ENCODE data around the gene SLC6A8.
A peak's percentile ranks its signal among the peaks of the same experiment; 100 is the strongest.

Gene SLC6A8

GRCh38 chrX:153648358-153649177 lies 39.2 kb upstream of the SLC6A8 start:
- DNase-seq (ENCODE audit: low spot score), result no peak

GRCh38 chrX:153649178-153649914 lies 38.4 kb upstream of the SLC6A8 start:
- peak; percentile 32 for DNase-seq (ENCODE audit: low spot score)

- DNase-seq (ENCODE audit: low spot score), result no peak
These were observed 37.6 kb upstream of the SLC6A8 start for GRCh38 chrX:153649915-153650782.

- no peak for DNase-seq (ENCODE audit: low spot score)
These were observed 36.8 kb upstream of the SLC6A8 start for GRCh38 chrX:153650959-153651358.

- peak; percentile 12 for DNase-seq (ENCODE audit: low spot score)
These were observed 36.1 kb upstream of the SLC6A8 start for GRCh38 chrX:153651540-153652079.

GRCh38 chrX:153653556-153653955 lies 34.2 kb upstream of the SLC6A8 start:
- no peak for DNase-seq (ENCODE audit: low spot score)

GRCh38 chrX:153657161-153657560 lies 30.6 kb upstream of the SLC6A8 start:
- DNase-seq (ENCODE audit: low spot score), result no peak

GRCh38 chrX:153659268-153659667 lies 28.5 kb upstream of the SLC6A8 start:
- no peak for DNase-seq (ENCODE audit: low spot score)

GRCh38 chrX:153662266-153662665 lies 25.5 kb upstream of the SLC6A8 start:
- DNase-seq (ENCODE audit: low spot score), result peak; percentile 49

- DNase-seq (ENCODE audit: low spot score), result no peak
These were observed 21.9 kb upstream of the SLC6A8 start for GRCh38 chrX:153665726-153666306.

GRCh38 chrX:153667281-153667955 lies 20.3 kb upstream of the SLC6A8 start:
- no peak for DNase-seq (ENCODE audit: low spot score)

- peak; percentile 75 for DNase-seq (ENCODE audit: low spot score)
These were observed 19.8 kb upstream of the SLC6A8 start for GRCh38 chrX:153667956-153668396.

GRCh38 chrX:153668423-153669173 lies 19.1 kb upstream of the SLC6A8 start:
- DNase-seq (ENCODE audit: low spot score), result no peak

- no peak for DNase-seq (ENCODE audit: low spot score)
These were observed 18.4 kb upstream of the SLC6A8 start for GRCh38 chrX:153669174-153669890.

GRCh38 chrX:153669901-153670731 lies 17.6 kb upstream of the SLC6A8 start:
- DNase-seq (ENCODE audit: low spot score), result no peak

- no peak for DNase-seq (ENCODE audit: low spot score)
These were observed 16.8 kb upstream of the SLC6A8 start for GRCh38 chrX:153670748-153671588.

GRCh38 chrX:153671589-153672530 lies 15.9 kb upstream of the SLC6A8 start:
- no peak for DNase-seq (ENCODE audit: low spot score)
